A549 (cell line): ENCODE measurements around the gene SMCO4.

Experiments used
- GATA3 ChIP-seq: IDR thresholded peaks from 2 replicates; pipeline ENCODE4 v1.6.1; 2012; ENCODE audit warnings: borderline replicate concordance
- JUN ChIP-seq, 2 experiments: fragments of >200 bp; sonication (Bioruptor Twin); formaldehyde crosslinking; IDR thresholded peaks; 2 replicates in 1 of 2; 3 replicates in 1 of 2; pipeline ENCODE4 v1.6.1; 2016 to 2017
- PHF8 ChIP-seq: fragments of 200-600 bp; sonication (generic); IDR thresholded peaks from 2 replicates; pipeline ENCODE4 v1.6.1; 2016; ENCODE audit warnings: low read depth, mild to moderate bottlenecking, antibody characterized with exemption, moderate library complexity, borderline replicate concordance
- POLR2A ChIP-seq: IDR thresholded peaks from 2 replicates; pipeline ENCODE4 v1.6.1; 2012; ENCODE audit warnings: mild to moderate bottlenecking, low read length
- RFX5 ChIP-seq: fragments of 450-650 bp; IDR thresholded peaks from 2 replicates; pipeline ENCODE4 v1.7.1; 2014; ENCODE audit warnings: antibody characterized with exemption, mild to moderate bottlenecking, moderate library complexity
- TF ChIP-seq, protein P1 (sequence below): fragments of >200 bp; sonication (Bioruptor Twin); formaldehyde crosslinking; IDR thresholded peaks from 3 replicates; pipeline ENCODE4 v1.5.1; 2016
- TF ChIP-seq, protein P2 (sequence below): fragments of 250-450 bp; sonication (Bioruptor Pico); IDR thresholded peaks from 2 replicates; pipeline ENCODE4 v1.5.0; 2021; ENCODE audit warnings: mild to moderate bottlenecking, moderate library complexity, borderline replicate concordance
- TF ChIP-seq, protein P3 (sequence below): IDR thresholded peaks from 2 replicates; pipeline ENCODE4 v1.6.1; 2012
- TF ChIP-seq, protein P4 (sequence below): fragments of 200-600 bp; sonication (generic); IDR thresholded peaks from 2 replicates; pipeline ENCODE4 v1.6.1; 2016; ENCODE audit warnings: antibody characterized with exemption, mild to moderate bottlenecking, moderate library complexity

DNA sequence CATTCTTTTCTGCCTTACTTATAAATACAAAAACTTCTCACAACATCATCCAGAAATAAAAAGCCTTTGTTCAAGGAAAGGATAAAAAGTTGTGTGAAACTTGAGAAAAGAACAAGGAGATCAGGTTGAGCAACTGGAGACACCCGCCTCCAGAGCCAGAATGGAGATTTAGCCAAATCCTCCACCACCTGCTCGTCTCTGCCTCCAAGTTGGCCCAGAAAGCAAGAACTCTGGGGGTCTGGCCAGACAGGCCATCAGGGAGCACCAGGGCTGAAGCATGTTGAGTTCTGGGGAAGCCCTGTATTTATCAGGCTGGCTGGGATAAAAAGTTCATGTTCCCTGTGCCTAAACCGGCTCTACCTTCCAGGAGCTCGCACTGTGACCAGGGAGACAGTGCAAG is 14.9 kb downstream of the SMCO4 start:
- TF ChIP-seq, protein P1, sequence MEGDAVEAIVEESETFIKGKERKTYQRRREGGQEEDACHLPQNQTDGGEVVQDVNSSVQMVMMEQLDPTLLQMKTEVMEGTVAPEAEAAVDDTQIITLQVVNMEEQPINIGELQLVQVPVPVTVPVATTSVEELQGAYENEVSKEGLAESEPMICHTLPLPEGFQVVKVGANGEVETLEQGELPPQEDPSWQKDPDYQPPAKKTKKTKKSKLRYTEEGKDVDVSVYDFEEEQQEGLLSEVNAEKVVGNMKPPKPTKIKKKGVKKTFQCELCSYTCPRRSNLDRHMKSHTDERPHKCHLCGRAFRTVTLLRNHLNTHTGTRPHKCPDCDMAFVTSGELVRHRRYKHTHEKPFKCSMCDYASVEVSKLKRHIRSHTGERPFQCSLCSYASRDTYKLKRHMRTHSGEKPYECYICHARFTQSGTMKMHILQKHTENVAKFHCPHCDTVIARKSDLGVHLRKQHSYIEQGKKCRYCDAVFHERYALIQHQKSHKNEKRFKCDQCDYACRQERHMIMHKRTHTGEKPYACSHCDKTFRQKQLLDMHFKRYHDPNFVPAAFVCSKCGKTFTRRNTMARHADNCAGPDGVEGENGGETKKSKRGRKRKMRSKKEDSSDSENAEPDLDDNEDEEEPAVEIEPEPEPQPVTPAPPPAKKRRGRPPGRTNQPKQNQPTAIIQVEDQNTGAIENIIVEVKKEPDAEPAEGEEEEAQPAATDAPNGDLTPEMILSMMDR, result no peak
- TF ChIP-seq, protein P2, sequence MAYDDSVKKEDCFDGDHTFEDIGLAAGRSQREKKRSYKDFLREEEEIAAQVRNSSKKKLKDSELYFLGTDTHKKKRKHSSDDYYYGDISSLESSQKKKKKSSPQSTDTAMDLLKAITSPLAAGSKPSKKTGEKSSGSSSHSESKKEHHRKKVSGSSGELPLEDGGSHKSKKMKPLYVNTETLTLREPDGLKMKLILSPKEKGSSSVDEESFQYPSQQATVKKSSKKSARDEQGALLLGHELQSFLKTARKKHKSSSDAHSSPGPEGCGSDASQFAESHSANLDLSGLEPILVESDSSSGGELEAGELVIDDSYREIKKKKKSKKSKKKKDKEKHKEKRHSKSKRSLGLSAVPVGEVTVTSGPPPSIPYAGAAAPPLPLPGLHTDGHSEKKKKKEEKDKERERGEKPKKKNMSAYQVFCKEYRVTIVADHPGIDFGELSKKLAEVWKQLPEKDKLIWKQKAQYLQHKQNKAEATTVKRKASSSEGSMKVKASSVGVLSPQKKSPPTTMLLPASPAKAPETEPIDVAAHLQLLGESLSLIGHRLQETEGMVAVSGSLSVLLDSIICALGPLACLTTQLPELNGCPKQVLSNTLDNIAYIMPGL (CRISPR knock-in tag), result no peak
- TF ChIP-seq JUN (IDR thresholded peaks at IDR 0.05), result no peak
- TF ChIP-seq, protein P3, sequence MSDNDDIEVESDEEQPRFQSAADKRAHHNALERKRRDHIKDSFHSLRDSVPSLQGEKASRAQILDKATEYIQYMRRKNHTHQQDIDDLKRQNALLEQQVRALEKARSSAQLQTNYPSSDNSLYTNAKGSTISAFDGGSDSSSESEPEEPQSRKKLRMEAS, result no peak
- TF ChIP-seq PHF8, result no peak
- no peak for TF ChIP-seq POLR2A
- TF ChIP-seq GATA3, result no peak
- TF ChIP-seq, protein P4, sequence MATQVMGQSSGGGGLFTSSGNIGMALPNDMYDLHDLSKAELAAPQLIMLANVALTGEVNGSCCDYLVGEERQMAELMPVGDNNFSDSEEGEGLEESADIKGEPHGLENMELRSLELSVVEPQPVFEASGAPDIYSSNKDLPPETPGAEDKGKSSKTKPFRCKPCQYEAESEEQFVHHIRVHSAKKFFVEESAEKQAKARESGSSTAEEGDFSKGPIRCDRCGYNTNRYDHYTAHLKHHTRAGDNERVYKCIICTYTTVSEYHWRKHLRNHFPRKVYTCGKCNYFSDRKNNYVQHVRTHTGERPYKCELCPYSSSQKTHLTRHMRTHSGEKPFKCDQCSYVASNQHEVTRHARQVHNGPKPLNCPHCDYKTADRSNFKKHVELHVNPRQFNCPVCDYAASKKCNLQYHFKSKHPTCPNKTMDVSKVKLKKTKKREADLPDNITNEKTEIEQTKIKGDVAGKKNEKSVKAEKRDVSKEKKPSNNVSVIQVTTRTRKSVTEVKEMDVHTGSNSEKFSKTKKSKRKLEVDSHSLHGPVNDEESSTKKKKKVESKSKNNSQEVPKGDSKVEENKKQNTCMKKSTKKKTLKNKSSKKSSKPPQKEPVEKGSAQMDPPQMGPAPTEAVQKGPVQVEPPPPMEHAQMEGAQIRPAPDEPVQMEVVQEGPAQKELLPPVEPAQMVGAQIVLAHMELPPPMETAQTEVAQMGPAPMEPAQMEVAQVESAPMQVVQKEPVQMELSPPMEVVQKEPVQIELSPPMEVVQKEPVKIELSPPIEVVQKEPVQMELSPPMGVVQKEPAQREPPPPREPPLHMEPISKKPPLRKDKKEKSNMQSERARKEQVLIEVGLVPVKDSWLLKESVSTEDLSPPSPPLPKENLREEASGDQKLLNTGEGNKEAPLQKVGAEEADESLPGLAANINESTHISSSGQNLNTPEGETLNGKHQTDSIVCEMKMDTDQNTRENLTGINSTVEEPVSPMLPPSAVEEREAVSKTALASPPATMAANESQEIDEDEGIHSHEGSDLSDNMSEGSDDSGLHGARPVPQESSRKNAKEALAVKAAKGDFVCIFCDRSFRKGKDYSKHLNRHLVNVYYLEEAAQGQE, result no peak
- no peak for TF ChIP-seq RFX5
